Peyer's patch (tissue), 4 donors: ENCODE results near the gene ETV3.

ENCODE experiments used
- POLR2A ChIP-seq, 2 donors: fragments of 450-650 bp; IDR thresholded peaks; one replicate each; pipeline ENCODE4 v1.5.1; 2017; ENCODE audit warnings: antibody characterized with exemption in 2 of 2, mild to moderate bottlenecking in 2 of 2, moderate library complexity in 2 of 2
- TF ChIP-seq, protein P1 (sequence below), 6 experiments: fragments of 450-650 bp in 4 of 6; fragments of 200-600 bp in 2 of 6; sonication (generic) in 1 of 6; IDR thresholded peaks; one replicate each; pipeline ENCODE4 v1.5.1; 2017 to 2019; ENCODE audit warnings: antibody characterized with exemption in 6 of 6, mild to moderate bottlenecking in 3 of 6, moderate library complexity in 1 of 6

- TF ChIP-seq, protein P1, sequence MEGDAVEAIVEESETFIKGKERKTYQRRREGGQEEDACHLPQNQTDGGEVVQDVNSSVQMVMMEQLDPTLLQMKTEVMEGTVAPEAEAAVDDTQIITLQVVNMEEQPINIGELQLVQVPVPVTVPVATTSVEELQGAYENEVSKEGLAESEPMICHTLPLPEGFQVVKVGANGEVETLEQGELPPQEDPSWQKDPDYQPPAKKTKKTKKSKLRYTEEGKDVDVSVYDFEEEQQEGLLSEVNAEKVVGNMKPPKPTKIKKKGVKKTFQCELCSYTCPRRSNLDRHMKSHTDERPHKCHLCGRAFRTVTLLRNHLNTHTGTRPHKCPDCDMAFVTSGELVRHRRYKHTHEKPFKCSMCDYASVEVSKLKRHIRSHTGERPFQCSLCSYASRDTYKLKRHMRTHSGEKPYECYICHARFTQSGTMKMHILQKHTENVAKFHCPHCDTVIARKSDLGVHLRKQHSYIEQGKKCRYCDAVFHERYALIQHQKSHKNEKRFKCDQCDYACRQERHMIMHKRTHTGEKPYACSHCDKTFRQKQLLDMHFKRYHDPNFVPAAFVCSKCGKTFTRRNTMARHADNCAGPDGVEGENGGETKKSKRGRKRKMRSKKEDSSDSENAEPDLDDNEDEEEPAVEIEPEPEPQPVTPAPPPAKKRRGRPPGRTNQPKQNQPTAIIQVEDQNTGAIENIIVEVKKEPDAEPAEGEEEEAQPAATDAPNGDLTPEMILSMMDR (IDR thresholded peaks at IDR 0.05) = no peak
- no peak for TF ChIP-seq POLR2A (IDR thresholded peaks at IDR 0.05)
Observed at GRCh38 chr1:157104598-157105293, 33.4 kb downstream of the ETV3 start.
